Measurements from ENCODE around the gene GRID1.

- TF ChIP-seq CTCF (IDR thresholded peaks at IDR 0.05) (no peak), POLR2A (IDR thresholded peaks at IDR 0.05) (no peak)
Observed at GRCh38 chr10:86191166-86191565, 175.4 kb downstream of the GRID1 start.
